ENCODE data around the gene TRAK1.

The TRAK1 gene

DNA sequence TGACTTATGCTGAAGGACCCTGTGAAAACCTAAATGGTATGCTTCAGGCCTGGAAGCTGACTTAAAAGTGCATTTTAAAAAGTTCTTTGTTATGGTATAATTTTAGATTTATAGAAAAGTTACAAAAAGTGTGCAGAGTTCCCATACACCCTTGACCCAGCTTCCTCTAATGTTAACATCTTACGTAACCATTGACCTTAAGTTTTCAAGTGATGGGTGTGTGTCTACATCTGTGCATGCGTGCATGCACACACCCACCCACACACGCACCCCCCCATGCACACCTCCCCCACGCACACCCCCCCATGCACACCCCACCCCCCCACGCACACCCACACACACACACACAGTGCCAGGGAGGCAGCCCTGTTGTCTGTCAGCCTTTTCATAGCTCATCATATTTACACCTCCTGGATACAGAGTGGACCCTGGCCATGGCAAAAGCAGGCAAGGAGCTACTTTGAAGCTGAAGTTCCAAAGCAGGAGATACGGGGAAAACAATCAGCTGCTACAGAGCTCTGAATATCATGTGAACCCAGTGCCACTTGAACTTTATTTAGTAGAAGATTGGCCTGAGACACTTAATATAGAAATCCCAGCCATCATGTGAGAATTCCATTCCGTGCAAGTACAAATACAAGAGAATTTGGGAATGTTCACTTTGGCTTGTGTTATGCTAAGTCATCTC lies 30.0 kb upstream of the TRAK1 start:
- Histone ChIP-seq H3K27ac (peak overlapping the region; percentile 75 to 88), H3K4me3 (peak overlapping the region; percentile 52)
- TF ChIP-seq, protein P1, sequence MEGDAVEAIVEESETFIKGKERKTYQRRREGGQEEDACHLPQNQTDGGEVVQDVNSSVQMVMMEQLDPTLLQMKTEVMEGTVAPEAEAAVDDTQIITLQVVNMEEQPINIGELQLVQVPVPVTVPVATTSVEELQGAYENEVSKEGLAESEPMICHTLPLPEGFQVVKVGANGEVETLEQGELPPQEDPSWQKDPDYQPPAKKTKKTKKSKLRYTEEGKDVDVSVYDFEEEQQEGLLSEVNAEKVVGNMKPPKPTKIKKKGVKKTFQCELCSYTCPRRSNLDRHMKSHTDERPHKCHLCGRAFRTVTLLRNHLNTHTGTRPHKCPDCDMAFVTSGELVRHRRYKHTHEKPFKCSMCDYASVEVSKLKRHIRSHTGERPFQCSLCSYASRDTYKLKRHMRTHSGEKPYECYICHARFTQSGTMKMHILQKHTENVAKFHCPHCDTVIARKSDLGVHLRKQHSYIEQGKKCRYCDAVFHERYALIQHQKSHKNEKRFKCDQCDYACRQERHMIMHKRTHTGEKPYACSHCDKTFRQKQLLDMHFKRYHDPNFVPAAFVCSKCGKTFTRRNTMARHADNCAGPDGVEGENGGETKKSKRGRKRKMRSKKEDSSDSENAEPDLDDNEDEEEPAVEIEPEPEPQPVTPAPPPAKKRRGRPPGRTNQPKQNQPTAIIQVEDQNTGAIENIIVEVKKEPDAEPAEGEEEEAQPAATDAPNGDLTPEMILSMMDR (IDR thresholded peaks at IDR 0.05), result no peak
- DNase-seq (ENCODE audit: low spot score), result no peak

DNA sequence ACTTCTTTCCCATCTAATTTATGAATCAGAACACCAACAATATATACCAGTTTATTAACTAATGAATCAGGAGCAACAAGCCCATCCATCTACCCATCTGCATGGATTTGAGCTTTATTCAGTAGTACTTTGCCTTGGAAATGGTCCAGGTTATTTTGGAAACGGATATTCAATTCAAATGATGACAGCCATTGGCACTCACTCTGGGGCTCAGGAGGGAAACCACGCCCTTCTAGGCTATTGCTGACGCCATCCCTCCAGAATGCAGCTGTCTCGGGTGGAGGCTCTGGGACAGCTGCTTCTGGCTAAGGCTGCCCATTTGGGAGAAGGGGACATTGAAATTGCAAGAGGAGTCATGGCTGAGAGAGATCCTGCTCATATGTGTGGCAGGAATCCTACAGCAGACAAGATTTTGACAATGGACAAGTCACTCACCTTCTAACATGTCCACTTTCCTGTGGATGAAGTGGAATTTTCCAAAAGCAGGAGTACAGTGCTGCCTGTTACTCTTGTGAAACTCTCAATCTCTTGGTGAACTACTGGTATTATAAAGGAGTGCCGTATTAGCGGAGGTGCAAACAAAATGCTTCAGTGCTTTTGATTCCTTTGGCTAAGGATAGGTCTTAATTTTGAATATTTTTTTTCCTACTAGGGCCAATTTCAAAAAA lies 29.3 kb upstream of the TRAK1 start:
- Histone ChIP-seq H3K4me3 (peak overlapping the region; percentile 52), H3K27ac (peak overlapping the region; percentile 75 to 88)
- TF ChIP-seq, protein P1 (IDR thresholded peaks at IDR 0.05), result no peak
- peak; percentile 95 for DNase-seq (ENCODE audit: low spot score)

DNA sequence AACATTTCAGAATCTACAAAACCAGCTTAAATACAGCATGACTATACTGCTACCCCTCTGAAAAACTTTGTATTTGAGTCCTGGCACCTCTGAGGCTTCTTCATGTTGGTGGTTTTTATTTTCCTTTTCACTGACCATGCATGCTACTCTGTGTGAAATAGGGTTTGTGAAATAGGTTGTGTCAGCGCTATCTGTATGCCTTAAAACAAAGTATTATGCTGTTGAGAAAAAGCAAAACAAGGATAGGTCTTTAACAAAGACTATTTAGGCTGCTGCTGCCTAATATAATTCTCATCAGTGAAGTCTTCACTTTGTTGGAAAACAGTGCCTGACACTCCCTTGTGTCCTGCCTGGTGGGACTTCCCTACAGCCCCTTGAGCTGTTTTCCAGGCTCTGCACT lies 28.7 kb upstream of the TRAK1 start:
- Histone ChIP-seq H3K27ac (peak overlapping the region; percentile 75 to 88), H3K4me3 (no peak overlapping the region)
- no peak for DNase-seq (ENCODE audit: low spot score)
- TF ChIP-seq, protein P1 (IDR thresholded peaks at IDR 0.05), result no peak

DNA sequence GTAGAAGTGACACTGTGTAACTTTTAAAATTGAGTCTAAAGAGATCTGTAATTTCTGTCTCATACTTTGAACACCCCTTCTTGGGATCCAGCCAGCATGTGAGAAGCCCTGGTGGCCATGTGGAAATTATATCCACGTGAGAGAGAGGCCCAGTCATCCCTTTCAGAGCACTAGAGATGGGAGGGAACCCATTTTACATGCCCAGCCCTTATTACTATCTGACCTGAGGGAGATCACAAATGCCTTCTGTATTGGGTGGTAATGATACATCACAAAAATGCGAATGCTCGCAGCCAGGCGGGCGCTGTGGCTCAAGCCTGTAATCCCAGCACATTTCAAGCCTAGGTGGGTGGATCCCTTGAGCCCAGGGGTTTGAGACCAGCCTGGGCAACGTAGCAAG lies 27.3 kb upstream of the TRAK1 start:
- H3K4me3 ChIP-seq, result no peak overlapping the region
- TF ChIP-seq, protein P1 (IDR thresholded peaks at IDR 0.05), result no peak
- H3K27ac ChIP-seq, result peak overlapping the region; percentile 75 to 88
- no peak for DNase-seq (ENCODE audit: low spot score)

DNA sequence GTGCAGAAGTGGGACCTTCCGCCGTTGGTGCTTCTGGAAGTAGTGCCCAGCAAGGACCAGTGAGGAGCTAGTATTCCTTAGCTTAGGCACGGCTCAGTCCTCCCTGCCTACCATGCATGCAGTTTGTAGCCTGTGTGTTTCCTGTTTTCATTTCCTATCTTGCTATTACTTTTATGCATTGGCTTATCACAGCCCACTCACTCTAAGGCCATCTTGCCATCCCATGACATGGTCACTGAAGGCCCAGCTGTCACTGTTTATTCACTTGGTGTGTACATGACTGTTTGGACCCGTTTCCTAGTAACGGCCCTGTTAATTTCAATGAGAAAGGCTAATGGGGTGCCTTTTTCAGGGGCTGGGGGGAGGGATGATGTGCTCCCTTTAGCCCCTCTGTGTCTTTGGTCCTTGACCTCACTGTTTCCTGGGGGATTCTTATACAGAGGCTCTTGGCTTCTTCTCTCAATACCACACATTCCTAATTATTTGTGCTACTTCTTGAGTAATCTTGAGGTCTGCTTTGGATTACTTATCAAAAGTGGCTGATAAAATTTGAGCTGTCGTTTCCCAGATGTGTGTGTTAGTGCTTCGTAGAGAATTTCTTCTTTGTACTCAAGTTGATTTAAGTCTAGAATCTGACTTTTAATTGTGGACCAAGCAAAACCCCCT lies 24.5 kb upstream of the TRAK1 start:
- DNase-seq (ENCODE audit: low spot score), result no peak
- TF ChIP-seq, protein P1 (IDR thresholded peaks at IDR 0.05), result no peak
- Histone ChIP-seq H3K4me3 (peak overlapping the region; percentile 29), H3K27ac (peak overlapping the region; percentile 85 to 88)

DNA sequence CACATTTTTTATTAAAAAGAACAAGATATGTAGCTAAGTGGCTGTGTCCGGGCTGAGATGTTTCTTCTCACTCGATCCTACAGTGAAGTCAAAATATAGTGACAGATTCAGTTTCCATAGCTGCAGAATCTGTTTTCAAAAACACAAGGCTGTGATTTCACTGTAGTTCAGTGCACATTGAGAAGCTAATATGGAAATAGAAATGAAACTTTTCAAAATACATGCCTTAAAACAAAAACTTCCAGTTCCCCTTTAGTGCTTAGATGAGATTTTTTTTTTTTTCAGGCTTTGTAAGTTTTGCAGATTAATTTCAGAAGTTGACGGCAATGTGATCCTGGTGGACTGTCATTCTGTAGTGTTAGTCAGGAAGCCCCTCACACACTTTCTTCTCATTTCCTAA lies 23.8 kb upstream of the TRAK1 start:
- no peak for DNase-seq (ENCODE audit: low spot score)
- TF ChIP-seq, protein P1 (IDR thresholded peaks at IDR 0.05), result no peak

More for the DNA sequence above, 23.8 kb upstream of the TRAK1 start:
- Histone ChIP-seq H3K4me3 (peak overlapping the region; percentile 29), H3K27ac (peak overlapping the region; percentile 85 to 88)

Data from coronary artery (tissue), 2 donors.